Endodermal cell (in vitro differentiated cells): ENCODE measurements around the gene ACAN. TPM values are rescaled to one million over a fixed set of nuclear protein-coding genes. Genes with fewer than 3 reads are reported as not detected.

ENCODE experiments used
- DNase-seq: peaks from one replicate; pipeline ENCODE4 v3.0.0-alpha.2; 2017
- H3K27ac ChIP-seq: 2 replicates; pipeline ENCODE4 v1.5.1; 2013; ENCODE audit warnings: mild to moderate bottlenecking, low read depth, low read length, moderate library complexity
- H3K27me3 ChIP-seq: 2 replicates; pipeline ENCODE4 v1.6.1; 2013; ENCODE audit warnings: mild to moderate bottlenecking, low read length, moderate library complexity; ENCODE audit not compliant: insufficient read depth, control insufficient read depth, poor library complexity, severe bottlenecking
- H3K36me3 ChIP-seq: 2 replicates; pipeline ENCODE4 v1.7.0; 2013; ENCODE audit warnings: mild to moderate bottlenecking, low read length, moderate library complexity; ENCODE audit not compliant: control insufficient read depth, insufficient read depth
- H3K4me1 ChIP-seq: one replicate; pipeline ENCODE4 v1.7.0; 2013; ENCODE audit warnings: low read length; ENCODE audit not compliant: control insufficient read depth, insufficient read depth
- H3K4me3 ChIP-seq: 2 replicates; pipeline ENCODE4 v1.5.1; 2013; ENCODE audit warnings: mild to moderate bottlenecking, low read length, moderate library complexity
- H3K9ac ChIP-seq: 2 replicates; pipeline ENCODE4 v1.6.1; 2013; ENCODE audit warnings: mild to moderate bottlenecking, low read length, moderate library complexity; ENCODE audit not compliant: poor library complexity, severe bottlenecking; ENCODE audit errors: extremely low read depth
- H3K9me3 ChIP-seq: 2 replicates; pipeline ENCODE4 v1.6.1; 2013; ENCODE audit warnings: mild to moderate bottlenecking, low read length, moderate library complexity; ENCODE audit not compliant: control insufficient read depth
- H3K27ac Mint-ChIP-seq: 2 replicates; pipeline ENCODE4 v1.8.0; 2020; ENCODE audit warnings: mixed read lengths
- H3K27me3 Mint-ChIP-seq: 2 replicates; pipeline ENCODE4 v1.8.0; 2021; ENCODE audit warnings: mild to moderate bottlenecking, mixed read lengths; ENCODE audit not compliant: insufficient read depth
- H3K36me3 Mint-ChIP-seq: 2 replicates; pipeline ENCODE4 v1.8.0; 2020; ENCODE audit warnings: low read depth, mixed read lengths
- H3K4me1 Mint-ChIP-seq: 2 replicates; pipeline ENCODE4 v1.8.0; 2020; ENCODE audit warnings: mixed read lengths
- H3K4me3 Mint-ChIP-seq: 2 replicates; pipeline ENCODE4 v1.8.0; 2020; ENCODE audit warnings: mild to moderate bottlenecking, moderate library complexity, mixed read lengths
- H3K9me3 Mint-ChIP-seq: 2 replicates; pipeline ENCODE4 v1.8.0; 2020; ENCODE audit warnings: mild to moderate bottlenecking, mixed read lengths
- WGBS, 2 experiments: methylation state at CpG; one replicate each; pipeline versions ENCODE4 v1.1.5 to v1.1.7; 2013; ENCODE audit warnings: missing lambda C conversion rate in 2 of 2, mixed read lengths in 1 of 2; ENCODE audit not compliant: insufficient coverage in 1 of 2, insufficient read length in 1 of 2; 5-methylcytosine and 5-hydroxymethylcytosine counted together
- total RNA-seq, 2 donors: library from RNA; stranded (reverse); fragmentation: NEBNext Ultra II Directional in 1 of 2; extraction: Animal tissue kit (Norgen Biotek cat#: 25700) in 1 of 2; gene quantifications; 2 replicates in 1 of 2; 3 replicates in 1 of 2; pipeline ENCODE4 v1.2.1, GENCODE V29; 2021
- TF ChIP-seq, protein P1 (sequence below): fragments of 200-600 bp; sonication (generic); conservative IDR thresholded peaks from 2 replicates; pipeline ENCODE4 v1.5.0; 2021; ENCODE audit warnings: antibody characterized with exemption, mild to moderate bottlenecking

ACAN gene
- total RNA-seq, 2 donors from 2014 or later: 0.38 to 0.75 TPM

DNA sequence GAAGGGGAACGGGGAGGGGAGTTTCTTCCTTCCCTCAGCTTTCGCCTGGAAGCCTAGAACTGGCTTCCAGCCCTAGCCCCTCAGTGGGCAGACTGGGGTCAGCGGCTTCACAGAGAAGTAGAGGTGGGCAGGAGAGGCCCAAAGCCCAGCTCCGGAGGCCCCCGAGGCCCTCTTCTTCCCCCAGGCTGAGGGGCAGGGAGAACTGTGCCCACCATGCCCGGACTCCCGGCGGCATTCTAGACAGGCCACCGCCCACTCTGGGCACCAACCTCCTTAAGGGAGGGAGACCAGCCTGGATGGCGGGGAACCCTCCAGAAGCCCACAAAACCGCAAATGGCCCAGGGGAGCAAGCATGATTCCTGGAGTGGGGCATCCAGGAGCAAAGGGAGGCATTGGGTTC, 74.2 kb downstream of the ACAN start:
- peaks cover 7% of the 10 kb centered on the region for H3K27me3 Mint-ChIP-seq
- no peaks in the 10 kb centered on the region for H3K36me3 ChIP-seq
- H3K27ac Mint-ChIP-seq: no peak overlapping the region
- 87 to 92% methylated on average over 9 to 11 of the region's 11 CpGs for WGBS, 2 experiments
- no peak for DNase-seq
- TF ChIP-seq, protein P1, sequence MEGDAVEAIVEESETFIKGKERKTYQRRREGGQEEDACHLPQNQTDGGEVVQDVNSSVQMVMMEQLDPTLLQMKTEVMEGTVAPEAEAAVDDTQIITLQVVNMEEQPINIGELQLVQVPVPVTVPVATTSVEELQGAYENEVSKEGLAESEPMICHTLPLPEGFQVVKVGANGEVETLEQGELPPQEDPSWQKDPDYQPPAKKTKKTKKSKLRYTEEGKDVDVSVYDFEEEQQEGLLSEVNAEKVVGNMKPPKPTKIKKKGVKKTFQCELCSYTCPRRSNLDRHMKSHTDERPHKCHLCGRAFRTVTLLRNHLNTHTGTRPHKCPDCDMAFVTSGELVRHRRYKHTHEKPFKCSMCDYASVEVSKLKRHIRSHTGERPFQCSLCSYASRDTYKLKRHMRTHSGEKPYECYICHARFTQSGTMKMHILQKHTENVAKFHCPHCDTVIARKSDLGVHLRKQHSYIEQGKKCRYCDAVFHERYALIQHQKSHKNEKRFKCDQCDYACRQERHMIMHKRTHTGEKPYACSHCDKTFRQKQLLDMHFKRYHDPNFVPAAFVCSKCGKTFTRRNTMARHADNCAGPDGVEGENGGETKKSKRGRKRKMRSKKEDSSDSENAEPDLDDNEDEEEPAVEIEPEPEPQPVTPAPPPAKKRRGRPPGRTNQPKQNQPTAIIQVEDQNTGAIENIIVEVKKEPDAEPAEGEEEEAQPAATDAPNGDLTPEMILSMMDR: no peak
- no peaks in the 10 kb centered on the region for H3K27me3 ChIP-seq
- no peaks in the 10 kb centered on the region for H3K36me3 Mint-ChIP-seq
- no peaks in the 10 kb centered on the region for H3K9me3 Mint-ChIP-seq
- no peak overlapping the region for H3K9ac ChIP-seq
- no peaks in the 10 kb centered on the region for H3K9me3 ChIP-seq
- H3K4me1 Mint-ChIP-seq: no peaks in the 10 kb centered on the region
- H3K4me1 ChIP-seq: no peaks in the 10 kb centered on the region
- H3K4me3 Mint-ChIP-seq: no peak overlapping the region
- H3K4me3 ChIP-seq: no peak overlapping the region
- no peak overlapping the region for H3K27ac ChIP-seq

- H3K27me3 ChIP-seq: no peaks in the 10 kb centered on the region
- no peak overlapping the region for H3K9ac ChIP-seq
- H3K27ac ChIP-seq: no peak overlapping the region
- no peak overlapping the region for H3K4me3 Mint-ChIP-seq
- WGBS, 2 experiments: 94 to 99% methylated on average over 20 to 22 of the region's 22 CpGs
- no peak for DNase-seq
- H3K27ac Mint-ChIP-seq: no peak overlapping the region
- H3K9me3 Mint-ChIP-seq: no peaks in the 10 kb centered on the region
- no peaks in the 10 kb centered on the region for H3K9me3 ChIP-seq
- no peak overlapping the region for H3K4me3 ChIP-seq
- H3K4me1 ChIP-seq: no peaks in the 10 kb centered on the region
- no peaks in the 10 kb centered on the region for H3K36me3 Mint-ChIP-seq
- TF ChIP-seq, protein P1: no peak
- no peaks in the 10 kb centered on the region for H3K36me3 ChIP-seq
- no peaks in the 10 kb centered on the region for H3K4me1 Mint-ChIP-seq
- H3K27me3 Mint-ChIP-seq: peaks cover 2% of the 10 kb centered on the region
Measured at GRCh38 chr15:88877906-88878305, 74.7 kb downstream of the ACAN start.

GRCh38 chr15:88878720-88879184, 75.5 kb downstream of the ACAN start:
- Mint-ChIP-seq H3K4me1 (no peaks in the 10 kb centered on the region), H3K4me3 (no peak overlapping the region), H3K27ac (no peak overlapping the region), H3K9me3 (no peaks in the 10 kb centered on the region), H3K27me3 (peaks cover 2% of the 10 kb centered on the region), H3K36me3 (no peaks in the 10 kb centered on the region)
- Histone ChIP-seq H3K9ac (no peak overlapping the region), H3K36me3 (no peaks in the 10 kb centered on the region), H3K27ac (no peak overlapping the region), H3K4me3 (no peak overlapping the region), H3K9me3 (no peaks in the 10 kb centered on the region), H3K27me3 (no peaks in the 10 kb centered on the region), H3K4me1 (no peaks in the 10 kb centered on the region)
- WGBS, 2 experiments: 77 to 78% methylated on average over 14 to 18 of the region's 18 CpGs
- DNase-seq: peak; percentile 95
- TF ChIP-seq, protein P1: peak; percentile 90
